HepG2 (cell line): ENCODE measurements around the gene THY1. TPM values are rescaled to one million over a fixed set of nuclear protein-coding genes. Genes with fewer than 3 reads are reported as not detected.

ENCODE experiments used
- ATF4 ChIP-seq, 2 experiments: fragments of 450-650 bp in 1 of 2; sonication (generic) in 1 of 2; formaldehyde crosslinking; IDR thresholded peaks; 2 replicates each; pipeline versions ENCODE4 v1.5.0 to v1.8.0; 2020 to 2022; ENCODE audit warnings: mild to moderate bottlenecking in 1 of 2, missing genetic modification reagents in 1 of 2
- CENPBD1 ChIP-seq: sonication (generic); formaldehyde crosslinking; IDR thresholded peaks from 2 replicates; pipeline ENCODE4 v1.8.0; 2022; ENCODE audit warnings: missing genetic modification reagents, low read depth, mild to moderate bottlenecking, borderline replicate concordance
- E2F5 ChIP-seq: sonication (generic); formaldehyde crosslinking; conservative IDR thresholded peaks from 2 replicates; pipeline ENCODE4 v1.4.0; 2020; ENCODE audit warnings: missing genetic modification reagents
- EHMT2 ChIP-seq: fragments of 200-600 bp; sonication (generic); IDR thresholded peaks from 2 replicates; pipeline ENCODE4 v1.7.0; 2017; ENCODE audit warnings: antibody characterized with exemption, low read depth, low read length, borderline replicate concordance
- FOXC1 ChIP-seq: sonication (generic); formaldehyde crosslinking; IDR thresholded peaks from 2 replicates; pipeline ENCODE4 v1.8.0; 2022; ENCODE audit warnings: mild to moderate bottlenecking, missing genetic modification reagents, borderline replicate concordance
- IRF9 ChIP-seq: sonication (generic); formaldehyde crosslinking; IDR thresholded peaks from 2 replicates; pipeline ENCODE4 v1.8.0; 2022; ENCODE audit warnings: missing genetic modification reagents, mild to moderate bottlenecking, borderline replicate concordance
- JUND ChIP-seq: sonication (generic); formaldehyde crosslinking; IDR thresholded peaks from 2 replicates; pipeline ENCODE4 v1.8.0; 2022; ENCODE audit warnings: mild to moderate bottlenecking, missing genetic modification reagents
- KLF13 ChIP-seq: sonication (generic); formaldehyde crosslinking; IDR thresholded peaks from 2 replicates; pipeline ENCODE4 v1.4.0; 2020; ENCODE audit warnings: mild to moderate bottlenecking, missing genetic modification reagents
- MIER2 ChIP-seq: IDR thresholded peaks from 2 replicates; pipeline ENCODE4 v1.6.1; 2016; ENCODE audit warnings: missing biosample characterization, missing genetic modification reagents
- MXI1 ChIP-seq: IDR thresholded peaks from 3 replicates; pipeline ENCODE4 v1.6.1; 2012; ENCODE audit warnings: low read depth, low read length, inconsistent platforms, borderline replicate concordance
- NCOR1 ChIP-seq: fragments of 200-600 bp; sonication (generic); IDR thresholded peaks from 2 replicates; pipeline ENCODE4 v1.7.0; 2017; ENCODE audit warnings: antibody characterized with exemption, low read length, borderline replicate concordance
- NFE2L2 ChIP-seq: fragments of 150-350 bp; IDR thresholded peaks from 2 replicates; pipeline ENCODE4 v1.6.1; 2014; ENCODE audit warnings: low read length
- RBM39 ChIP-seq: fragments of 200-400 bp; formaldehyde crosslinking; IDR thresholded peaks from one replicate; pipeline ENCODE4 v1.6.1; 2018; ENCODE audit warnings: antibody characterized with exemption, mild to moderate bottlenecking, low read depth, low read length; ENCODE audit not compliant: poor library complexity, severe bottlenecking
- SP5 ChIP-seq: IDR thresholded peaks from 2 replicates; pipeline ENCODE4 v1.6.1; 2016; ENCODE audit warnings: low read depth, borderline replicate concordance
- XBP1 ChIP-seq: sonication (generic); formaldehyde crosslinking; IDR thresholded peaks from 2 replicates; pipeline ENCODE4 v1.5.0; 2020; ENCODE audit warnings: missing genetic modification reagents
- XRCC5 ChIP-seq: fragments of 200-400 bp; formaldehyde crosslinking; optimal IDR thresholded peaks from 2 replicates; pipeline ENCODE3; 2017; ENCODE audit warnings: mild to moderate bottlenecking, low read length
- YEATS4 ChIP-seq: sonication (generic); formaldehyde crosslinking; IDR thresholded peaks from 2 replicates; pipeline ENCODE4 v1.4.0; 2020; ENCODE audit warnings: missing genetic modification reagents, borderline replicate concordance
- ZBTB3 ChIP-seq: sonication (generic); formaldehyde crosslinking; IDR thresholded peaks from 2 replicates; pipeline ENCODE4 v1.4.0; 2020; ENCODE audit warnings: low read depth, mild to moderate bottlenecking, moderate library complexity, missing genetic modification reagents, borderline replicate concordance
- ZBTB37 ChIP-seq: sonication (generic); formaldehyde crosslinking; IDR thresholded peaks from 2 replicates; pipeline ENCODE4 v1.4.0; 2020; ENCODE audit warnings: mild to moderate bottlenecking, missing genetic modification reagents
- ZKSCAN8 ChIP-seq: IDR thresholded peaks from 2 replicates; pipeline ENCODE4 v1.6.1; 2016; ENCODE audit warnings: borderline replicate concordance, missing genetic modification reagents, missing compliant biosample characterization
- ZNF350 ChIP-seq: sonication (generic); formaldehyde crosslinking; IDR thresholded peaks from 2 replicates; pipeline ENCODE4 v1.4.0; 2020; ENCODE audit warnings: mild to moderate bottlenecking, low read depth, missing genetic modification reagents, borderline replicate concordance
- ZNF670 ChIP-seq: sonication (generic); formaldehyde crosslinking; IDR thresholded peaks from 2 replicates; pipeline ENCODE4 v1.8.0; 2022; ENCODE audit warnings: mild to moderate bottlenecking, missing genetic modification reagents, borderline replicate concordance
- ZNF879 ChIP-seq: sonication (generic); formaldehyde crosslinking; IDR thresholded peaks from 2 replicates; pipeline ENCODE4 v1.8.1; 2023; ENCODE audit warnings: missing genetic modification reagents
- ZSCAN21 ChIP-seq: sonication (generic); formaldehyde crosslinking; IDR thresholded peaks from 2 replicates; pipeline ENCODE4 v1.8.0; 2022; ENCODE audit warnings: mild to moderate bottlenecking, missing genetic modification reagents, moderate library complexity, borderline replicate concordance
- polyA plus RNA-seq, 8 experiments: library from polyadenylated mRNA; depleted of rRNA in 3 of 8; stranded (reverse) in 7 of 8; unstranded in 1 of 8; fragments of >200 nt; fragmentation: Illumina TruSeq in 4 of 8; extraction: Trizol in 4 of 8; gene quantifications; 2 replicates each; pipeline versions ENCODE4 v1.2.1 to v1.2.3, GENCODE V29; 2011 to 2016; ENCODE audit warnings: low read depth in 4 of 8, missing spikeins in 1 of 8, mixed read lengths in 1 of 8; ENCODE audit not compliant: insufficient read depth in 1 of 8
- total RNA-seq, 5 experiments: library from RNA; depleted of rRNA; stranded (reverse); fragments of >200 nt; fragmentation: Illumina TruSeq; extraction: Trizol; gene quantifications; 2 replicates each; pipeline ENCODE4 v1.2.3, GENCODE V29; 2016; ENCODE audit warnings: low read depth in 1 of 5

Gene THY1
- total and polyA plus RNA-seq, 2 of the 13 experiments (the other 11 are each of a cell fraction or from before 2014, with no cell fraction given), result not detected

GRCh38 chr11:119368121-119369034 is 54.6 kb downstream of the THY1 start (continued):
- TF ChIP-seq ZNF350 (peak; percentile 72), NFE2L2 (peak; percentile 78), CENPBD1 (CRISPR knock-in tag) (no peak), ZNF879 (no peak), XBP1 (0 out of 2 replicates have a peak, but pooled peaks have one; percentile 24), FOXC1 (CRISPR knock-in tag) (no peak; the same call in 1 of the 2 replicates), MXI1 (peak; percentile 56; the same call in 1 of the 3 replicates), JUND (peak; percentile 89), SP5 (CRISPR knock-in tag) (peak; percentile 55), MIER2 (CRISPR knock-in tag) (no peak), ZSCAN21 (CRISPR knock-in tag) (no peak; the same call in 1 of the 2 replicates), RBM39 (peak; percentile 31), ZBTB37 (peak; percentile 19; the same call in 1 of the 2 replicates), ZNF670 (CRISPR knock-in tag) (0 out of 2 replicates have a peak, but pooled peaks have one; percentile 41), IRF9 (CRISPR knock-in tag) (0 out of 2 replicates have a peak, but pooled peaks have one; percentile 31), YEATS4 (CRISPR knock-in tag) (0 out of 2 replicates have a peak, but pooled peaks have one; percentile 38), XRCC5 (peak; percentile 65), ZKSCAN8 (CRISPR knock-in tag) (peak; percentile 87), E2F5 (CRISPR knock-in tag) (no peak), ATF4 (CRISPR knock-in tag; IDR thresholded peaks at IDR 0.05) (no peak), EHMT2 (no peak), KLF13 (CRISPR knock-in tag) (no peak), ZBTB3 (CRISPR knock-in tag) (no peak), NCOR1 (peak; percentile 94)
